Naive thymus-derived CD4-positive, alpha-beta T cell (primary cell): Measurements from ENCODE around the gene PDE5A. TPM values are rescaled to one million over a fixed set of nuclear protein-coding genes. Genes with fewer than 3 reads are reported as not detected.

Source experiments
- ATAC-seq: fragments of 150-1000 bp; cut with Tn5 transposase; 2 replicates; pipeline ENCODE4 v1.10.0; 2021; ENCODE audit warnings: mild to moderate bottlenecking, moderate library complexity
- CTCF ChIA-PET: fragments of 350-600 bp; sonication (Branson Sonifier 250); formaldehyde crosslinking; loops from one replicate; lab custom pipeline; 2021; ENCODE audit warnings: antibody characterized with exemption; lab: Charles Lee
- POLR2A ChIA-PET: fragments of 350-600 bp; sonication (Branson Sonifier 250); formaldehyde crosslinking; loops from one replicate; lab custom pipeline; 2021; ENCODE audit warnings: antibody characterized with exemption, inconsistent platforms; lab: Charles Lee
- DNase-seq, 9 donors: peaks; one replicate each; pipeline versions ENCODE4 v3.0.0 to v3.0.0-alpha.2; 2020 to 2022; ENCODE audit warnings: mixed read lengths in 1 of 9
- H3K27ac ChIP-seq: one replicate; pipeline ENCODE4 v1.7.0; 2013; ENCODE audit warnings: mild to moderate bottlenecking, low read depth, low read length, moderate library complexity
- H3K27me3 ChIP-seq, 2 donors: one replicate each; pipeline ENCODE4 v1.7.0; 2013; ENCODE audit warnings: low read length in 2 of 2, mild to moderate bottlenecking in 2 of 2, moderate library complexity in 2 of 2; ENCODE audit not compliant: control insufficient read depth in 2 of 2, insufficient read depth in 2 of 2
- H3K36me3 ChIP-seq, 3 experiments: 1 replicate in 2 of 3; 2 replicates in 1 of 3; pipeline ENCODE4 v1.7.0; 2013; ENCODE audit warnings: low read length in 3 of 3, mild to moderate bottlenecking in 3 of 3, moderate library complexity in 1 of 3; ENCODE audit not compliant: insufficient read depth in 3 of 3, control insufficient read depth in 2 of 3
- H3K4me1 ChIP-seq, 2 donors: one replicate each; pipeline ENCODE4 v1.7.0; 2013; ENCODE audit warnings: low read length in 2 of 2, mild to moderate bottlenecking in 2 of 2, moderate library complexity in 1 of 2; ENCODE audit not compliant: control insufficient read depth in 2 of 2, insufficient read depth in 2 of 2
- H3K4me3 ChIP-seq: 2 replicates; pipeline ENCODE4 v1.7.0; 2013; ENCODE audit warnings: mild to moderate bottlenecking, low read length
- H3K9me3 ChIP-seq, 3 experiments: 1 replicate in 2 of 3; 2 replicates in 1 of 3; pipeline ENCODE4 v1.7.0; 2013; ENCODE audit warnings: low read length in 3 of 3; ENCODE audit not compliant: control insufficient read depth in 2 of 3
- H3K27ac Mint-ChIP-seq, 9 donors: one replicate each; pipeline ENCODE4 v1.8.0; 2020 to 2022; ENCODE audit warnings: mixed read lengths in 9 of 9, mild to moderate bottlenecking in 8 of 9, moderate library complexity in 5 of 9, inconsistent platforms in 2 of 9
- H3K27me3 Mint-ChIP-seq, 5 donors: one replicate each; pipeline ENCODE4 v1.8.0; 2021 to 2022; ENCODE audit warnings: mixed read lengths in 5 of 5, mild to moderate bottlenecking in 1 of 5
- H3K36me3 Mint-ChIP-seq, 5 donors: one replicate each; pipeline ENCODE4 v1.8.0; 2020 to 2022; ENCODE audit warnings: mixed read lengths in 5 of 5, mild to moderate bottlenecking in 3 of 5, inconsistent platforms in 1 of 5
- H3K4me1 Mint-ChIP-seq, 7 donors: one replicate each; pipeline ENCODE4 v1.8.0; 2020 to 2022; ENCODE audit warnings: mixed read lengths in 7 of 7, mild to moderate bottlenecking in 3 of 7, inconsistent platforms in 1 of 7
- H3K4me3 Mint-ChIP-seq, 10 donors: one replicate each; pipeline ENCODE4 v1.8.0; 2020 to 2022; ENCODE audit warnings: mild to moderate bottlenecking in 10 of 10, mixed read lengths in 10 of 10, moderate library complexity in 6 of 10, inconsistent platforms in 2 of 10
- H3K9me3 Mint-ChIP-seq, 11 donors: one replicate each; pipeline ENCODE4 v1.8.0; 2020 to 2022; ENCODE audit warnings: mixed read lengths in 11 of 11, mild to moderate bottlenecking in 4 of 11, inconsistent platforms in 1 of 11, moderate library complexity in 1 of 11
- intact Hi-C, 2 donors: fragments of 100-400 bp; cut with micrococcal nuclease; formaldehyde crosslinking; loops; one replicate each; pipeline ENCODE4 v1.15.1; 2023
- polyA plus RNA-seq, 2 donors: library from polyadenylated mRNA; unstranded; fragments of 300-500 nt; fragmentation: Illumina TruSeq; gene quantifications; one replicate each; pipeline ENCODE4 v1.2.3, GENCODE V29; 2021
- total RNA-seq, 6 experiments: library from RNA in 5 of 6; stranded (reverse) in 5 of 6; gene quantifications; 1 replicate in 5 of 6; 2 replicates in 1 of 6; pipeline ENCODE4 v1.2.3 and lab custom pipeline; 2021 to 2026

PDE5A gene
- total and polyA plus RNA-seq, 7 experiments from 2014 or later: 0.21 to 2.6 (median 0.65) TPM

- peaks cover 0 to 2% (median 0%) of the 10 kb centered on the region in 11 donors for H3K9me3 Mint-ChIP-seq
- Histone ChIP-seq H3K36me3 (no peaks in the 10 kb centered on the region), H3K27me3 (no peaks in the 10 kb centered on the region), H3K4me3 (no peak overlapping the region), H3K27ac (no peak overlapping the region), H3K9me3 (no peaks in the 10 kb centered on the region), H3K4me1 (peaks cover 6 to 7% of the 10 kb centered on the region in 2 donors)
- peaks cover 7 to 27% (median 23%) of the 10 kb centered on the region in 7 donors for H3K4me1 Mint-ChIP-seq
- intact Hi-C loops: loop anchor here (2.0 to 10.0 kb wide), 7 partner anchors 67 to 1569 kb away; partner anchors contain the start of gene USP53 (in 1 of the 2)
- H3K36me3 Mint-ChIP-seq: no peaks in the 10 kb centered on the region
- DNase-seq: no peak
- H3K27me3 Mint-ChIP-seq: peaks cover 0 to 61% (median 7%) of the 10 kb centered on the region in 5 donors
- H3K27ac Mint-ChIP-seq: no peak overlapping the region
- no peak overlapping the region for H3K4me3 Mint-ChIP-seq
- ChIA-PET CTCF (no interaction called here), POLR2A (no interaction called here)
- no peak for ATAC-seq
Measured at GRCh38 chr4:119625761-119626160, 2.8 kb downstream of the PDE5A start.

DNA sequence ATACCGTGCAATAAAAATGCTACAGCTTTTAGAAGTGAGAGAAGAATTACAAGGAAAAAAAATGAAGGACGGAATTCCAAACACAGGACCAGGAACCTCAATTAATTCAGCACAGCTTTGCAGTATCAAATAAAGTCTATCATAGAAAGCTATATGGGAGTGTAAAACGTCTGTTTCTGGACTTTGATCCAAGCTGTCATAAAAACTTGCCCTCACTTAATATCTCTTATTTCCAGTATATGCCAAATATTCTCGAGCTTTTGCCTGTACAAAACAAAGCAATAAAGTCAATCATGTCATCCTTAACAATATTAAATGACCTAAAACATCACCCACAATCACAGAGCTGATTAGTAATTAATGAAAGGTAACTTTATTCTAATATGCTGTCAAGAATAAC lies 4.2 kb downstream of the PDE5A start:
- Mint-ChIP-seq H3K9me3 (peaks cover 0 to 2% (median 0%) of the 10 kb centered on the region in 11 donors), H3K4me3 (no peak overlapping the region), H3K4me1 (peaks cover 7 to 22% (median 21%) of the 10 kb centered on the region in 7 donors), H3K36me3 (no peaks in the 10 kb centered on the region), H3K27ac (no peak overlapping the region), H3K27me3 (peaks cover 2 to 56% (median 15%) of the 10 kb centered on the region in 5 donors)
- POLR2A ChIA-PET: no interaction called here
- CTCF ChIA-PET: no interaction called here
- Histone ChIP-seq H3K4me1 (peaks cover 3 to 4% of the 10 kb centered on the region in 2 donors), H3K36me3 (no peaks in the 10 kb centered on the region), H3K4me3 (no peak overlapping the region), H3K9me3 (no peaks in the 10 kb centered on the region), H3K27ac (no peak overlapping the region), H3K27me3 (no peaks in the 10 kb centered on the region)
- DNase-seq: no peak
- intact Hi-C loops: loop anchor here (10.0 kb wide), 3 partner anchors 250 to 1570 kb away; no protein-coding TSS in a partner anchor
- ATAC-seq: no peak

GRCh38 chr4:119623025-119623424 lies 5.6 kb downstream of the PDE5A start:
- ChIA-PET POLR2A (interaction anchor here (0.7 kb wide), 1 partner anchor 791 kb away, joined by 3 read pairs; no protein-coding TSS in a partner anchor), CTCF (interaction anchor here (1.1 kb wide), 1 partner anchor 19 kb away, joined by 3 read pairs; no protein-coding TSS in a partner anchor)
- Mint-ChIP-seq H3K36me3 (no peaks in the 10 kb centered on the region), H3K4me3 (no peak overlapping the region), H3K27me3 (peaks cover 5 to 53% (median 16%) of the 10 kb centered on the region in 5 donors), H3K27ac (no peak overlapping the region), H3K4me1 (peaks cover 7 to 13% (median 10%) of the 10 kb centered on the region in 7 donors), H3K9me3 (peaks cover 0 to 2% (median 0%) of the 10 kb centered on the region in 11 donors)
- Histone ChIP-seq H3K27ac (no peak overlapping the region), H3K9me3 (no peaks in the 10 kb centered on the region), H3K4me1 (no peaks in the 10 kb centered on the region), H3K27me3 (no peaks in the 10 kb centered on the region), H3K4me3 (no peak overlapping the region), H3K36me3 (no peaks in the 10 kb centered on the region)
- ATAC-seq (no peak), DNase-seq (no peak)
- intact Hi-C loops: loop anchor here (10.0 kb wide), 3 partner anchors 248 to 1572 kb away; no protein-coding TSS in a partner anchor

- peaks cover 0 to 6% (median 2%) of the 10 kb centered on the region in 11 donors for H3K9me3 Mint-ChIP-seq
- H3K36me3 Mint-ChIP-seq: no peaks in the 10 kb centered on the region
- Histone ChIP-seq H3K4me3 (no peak overlapping the region), H3K9me3 (no peaks in the 10 kb centered on the region), H3K4me1 (no peaks in the 10 kb centered on the region), H3K27me3 (no peaks in the 10 kb centered on the region), H3K27ac (no peak overlapping the region), H3K36me3 (no peaks in the 10 kb centered on the region)
- no peak for ATAC-seq
- no peak overlapping the region for H3K4me3 Mint-ChIP-seq
- H3K27ac Mint-ChIP-seq: no peak overlapping the region
- intact Hi-C loops: no loop called here
- H3K27me3 Mint-ChIP-seq: peaks cover 9 to 36% (median 21%) of the 10 kb centered on the region in 5 donors
- H3K4me1 Mint-ChIP-seq: no peaks in the 10 kb centered on the region
- DNase-seq: no peak
- ChIA-PET CTCF (no interaction called here), POLR2A (no interaction called here)
Measured at GRCh38 chr4:119615068-119615719, 13.4 kb downstream of the PDE5A start.

GRCh38 chr4:119604266-119604665 lies 24.3 kb downstream of the PDE5A start:
- no peaks in the 10 kb centered on the region for H3K4me1 ChIP-seq
- intact Hi-C loops: no loop called here
- ATAC-seq (no peak), DNase-seq (no peak)
- POLR2A ChIA-PET: no interaction called here
- Mint-ChIP-seq H3K27ac (no peak overlapping the region), H3K27me3 (peaks cover 7 to 15% (median 14%) of the 10 kb centered on the region in 5 donors), H3K4me3 (no peak overlapping the region), H3K4me1 (no peaks in the 10 kb centered on the region), H3K36me3 (no peaks in the 10 kb centered on the region), H3K9me3 (peaks cover 0 to 5% (median 0%) of the 10 kb centered on the region in 11 donors)
- no peaks in the 10 kb centered on the region for H3K27me3 ChIP-seq
- no peak overlapping the region for H3K4me3 ChIP-seq
- H3K9me3 ChIP-seq: no peaks in the 10 kb centered on the region
- H3K36me3 ChIP-seq: no peaks in the 10 kb centered on the region
- no peak overlapping the region for H3K27ac ChIP-seq
- CTCF ChIA-PET: interaction anchor here (0.7 kb wide), 1 partner anchor 18 kb away, joined by 3 read pairs; no protein-coding TSS in a partner anchor

DNA sequence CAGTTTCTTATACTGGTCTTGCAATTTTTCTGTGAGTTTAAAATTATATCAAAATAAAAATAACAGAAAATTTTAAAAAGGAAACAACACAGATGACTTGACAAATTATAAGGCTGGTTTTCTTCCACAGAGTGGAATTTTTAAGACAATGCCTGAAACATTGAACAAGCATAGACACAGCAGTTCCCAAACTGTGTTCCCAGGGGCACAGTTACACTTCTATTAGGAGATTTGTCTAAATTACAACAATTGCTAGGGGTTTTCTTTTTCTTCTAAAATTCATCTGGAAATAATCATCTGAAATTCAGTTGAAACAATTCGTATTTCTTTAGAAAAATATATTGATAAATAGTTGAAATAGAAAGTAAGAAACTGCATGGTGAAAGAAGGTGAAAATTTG lies 26.2 kb downstream of the PDE5A start:
- intact Hi-C loops: no loop called here
- ATAC-seq (no peak), DNase-seq (no peak)
- H3K27me3 ChIP-seq: no peaks in the 10 kb centered on the region
- Mint-ChIP-seq H3K27me3 (peaks cover 12 to 17% (median 14%) of the 10 kb centered on the region in 5 donors), H3K27ac (no peak overlapping the region), H3K4me1 (no peaks in the 10 kb centered on the region), H3K9me3 (peaks cover 2 to 17% (median 10%) of the 10 kb centered on the region in 11 donors), H3K4me3 (no peak overlapping the region), H3K36me3 (peaks cover 0 to 11% (median 3%) of the 10 kb centered on the region in 5 donors)
- CTCF ChIA-PET: no interaction called here
- H3K9me3 ChIP-seq: peaks cover 0 to 5% (median 0%) of the 10 kb centered on the region in 3 experiments
- H3K4me3 ChIP-seq: no peak overlapping the region
- no peaks in the 10 kb centered on the region for H3K4me1 ChIP-seq
- H3K36me3 ChIP-seq: no peaks in the 10 kb centered on the region
- H3K27ac ChIP-seq: no peak overlapping the region
- POLR2A ChIA-PET: no interaction called here
